Natural killer cell (primary cell): ENCODE measurements around the gene CFAP61. TPM values are rescaled to one million over a fixed set of nuclear protein-coding genes. Genes with fewer than 3 reads are reported as not detected.

Experiments
- ATAC-seq, 3 donors: fragments of 150-1000 bp in 2 of 3; fragments of 200-7000 bp in 1 of 3; cut with Tn5 transposase; 1 replicate in 1 of 3; 2 replicates in 2 of 3; pipeline ENCODE4 v1.10.0; 2021; ENCODE audit warnings: mild to moderate bottlenecking in 2 of 3, moderate library complexity in 2 of 3
- DNase-seq, 2 donors: peaks; one replicate each; pipeline versions ENCODE4 v3.0.0 to v3.0.0-alpha.2; 2013 to 2021; ENCODE audit warnings: mixed read lengths in 1 of 2
- H3K27ac ChIP-seq: one replicate; pipeline ENCODE4 v1.5.1; 2013; ENCODE audit warnings: mild to moderate bottlenecking, low read length
- H3K27me3 ChIP-seq: one replicate; pipeline ENCODE4 v1.6.1; 2013; ENCODE audit warnings: low read length; ENCODE audit not compliant: control insufficient read depth, insufficient read depth
- H3K36me3 ChIP-seq: one replicate; pipeline ENCODE4 v1.6.1; 2013; ENCODE audit warnings: low read length; ENCODE audit not compliant: control insufficient read depth, insufficient read depth
- H3K4me1 ChIP-seq: one replicate; pipeline ENCODE4 v1.6.1; 2013; ENCODE audit warnings: low read length; ENCODE audit not compliant: control insufficient read depth, insufficient read depth
- H3K4me3 ChIP-seq: one replicate; pipeline ENCODE4 v1.5.1; 2013; ENCODE audit warnings: low read length
- H3K9me3 ChIP-seq: one replicate; pipeline ENCODE4 v1.6.1; 2013; ENCODE audit warnings: low read length; ENCODE audit not compliant: control insufficient read depth, insufficient read depth
- H3K27ac Mint-ChIP-seq, 2 donors: one replicate each; pipeline ENCODE4 v1.8.0; 2022; ENCODE audit warnings: mild to moderate bottlenecking in 2 of 2, mixed read lengths in 2 of 2, moderate library complexity in 1 of 2
- H3K27me3 Mint-ChIP-seq, 2 donors: one replicate each; pipeline ENCODE4 v1.8.0; 2022; ENCODE audit warnings: low read depth in 2 of 2, mixed read lengths in 2 of 2
- H3K36me3 Mint-ChIP-seq: one replicate; pipeline ENCODE4 v1.8.0; 2022; ENCODE audit warnings: mixed read lengths
- H3K4me1 Mint-ChIP-seq, 2 donors: one replicate each; pipeline ENCODE4 v1.8.0; 2022; ENCODE audit warnings: mixed read lengths in 2 of 2
- H3K4me3 Mint-ChIP-seq: one replicate; pipeline ENCODE4 v1.8.0; 2022; ENCODE audit warnings: mild to moderate bottlenecking, moderate library complexity, mixed read lengths
- H3K9me3 Mint-ChIP-seq, 2 donors: one replicate each; pipeline ENCODE4 v1.8.0; 2022; ENCODE audit warnings: mixed read lengths in 2 of 2
- WGBS: methylation state at CpG from one replicate; pipeline ENCODE4 v1.1.7; 2013; ENCODE audit warnings: missing lambda C conversion rate; ENCODE audit not compliant: insufficient coverage; 5-methylcytosine and 5-hydroxymethylcytosine counted together
- intact Hi-C: fragments of 100-400 bp; cut with micrococcal nuclease; formaldehyde crosslinking; loops from one replicate; pipeline ENCODE4 v1.14.2; 2022
- total RNA-seq, 4 donors: library from RNA; stranded (reverse); fragments of 120-200 nt in 1 of 4; gene quantifications; one replicate each; pipeline versions ENCODE4 v1.2.3 to v1.2.4, GENCODE V29; 2013 to 2022
- TF ChIP-seq, protein P1 (sequence below): fragments of 200-600 bp; IDR thresholded peaks from one replicate; pipeline ENCODE4 v1.8.0; 2022; ENCODE audit warnings: antibody characterized with exemption

Gene CFAP61
- total RNA-seq, 3 donors from 2014 or later (not counting 1 experiment from before 2014, with no cell fraction given): 1.0 to 2.1 (median 1.3) TPM

DNA sequence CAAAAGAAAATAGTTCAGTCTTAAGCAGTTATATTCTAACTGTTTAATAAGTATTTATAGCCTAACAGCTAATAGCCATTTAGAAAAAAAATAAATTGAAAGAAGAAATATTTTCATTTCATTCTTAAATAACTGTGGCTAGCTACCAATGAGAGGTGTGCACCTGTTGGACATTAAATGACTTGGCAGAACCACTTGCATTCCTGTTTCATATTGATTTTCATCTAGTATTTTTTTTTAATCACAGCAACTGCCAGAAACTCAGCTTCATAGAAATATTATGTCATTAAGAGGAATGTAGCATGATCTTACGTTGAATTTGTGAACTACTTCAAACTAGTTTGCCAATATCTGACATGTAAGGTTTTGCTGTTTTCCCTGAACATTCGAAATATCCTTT lies 25.0 kb upstream of the CFAP61 start:
- TF ChIP-seq, protein P1, sequence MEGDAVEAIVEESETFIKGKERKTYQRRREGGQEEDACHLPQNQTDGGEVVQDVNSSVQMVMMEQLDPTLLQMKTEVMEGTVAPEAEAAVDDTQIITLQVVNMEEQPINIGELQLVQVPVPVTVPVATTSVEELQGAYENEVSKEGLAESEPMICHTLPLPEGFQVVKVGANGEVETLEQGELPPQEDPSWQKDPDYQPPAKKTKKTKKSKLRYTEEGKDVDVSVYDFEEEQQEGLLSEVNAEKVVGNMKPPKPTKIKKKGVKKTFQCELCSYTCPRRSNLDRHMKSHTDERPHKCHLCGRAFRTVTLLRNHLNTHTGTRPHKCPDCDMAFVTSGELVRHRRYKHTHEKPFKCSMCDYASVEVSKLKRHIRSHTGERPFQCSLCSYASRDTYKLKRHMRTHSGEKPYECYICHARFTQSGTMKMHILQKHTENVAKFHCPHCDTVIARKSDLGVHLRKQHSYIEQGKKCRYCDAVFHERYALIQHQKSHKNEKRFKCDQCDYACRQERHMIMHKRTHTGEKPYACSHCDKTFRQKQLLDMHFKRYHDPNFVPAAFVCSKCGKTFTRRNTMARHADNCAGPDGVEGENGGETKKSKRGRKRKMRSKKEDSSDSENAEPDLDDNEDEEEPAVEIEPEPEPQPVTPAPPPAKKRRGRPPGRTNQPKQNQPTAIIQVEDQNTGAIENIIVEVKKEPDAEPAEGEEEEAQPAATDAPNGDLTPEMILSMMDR: no peak
- peaks cover 38% of the 10 kb centered on the region for H3K36me3 ChIP-seq
- no peak overlapping the region for H3K27ac ChIP-seq
- 80% methylated on average over 2 of the region's 2 CpGs for WGBS
- Mint-ChIP-seq H3K4me1 (peaks cover 6 to 10% of the 10 kb centered on the region in 2 donors), H3K27me3 (no peaks in the 10 kb centered on the region), H3K36me3 (peaks cover 8% of the 10 kb centered on the region), H3K27ac (no peak overlapping the region), H3K9me3 (no peaks in the 10 kb centered on the region), H3K4me3 (no peak overlapping the region)
- H3K4me3 ChIP-seq: no peak overlapping the region
- no peaks in the 10 kb centered on the region for H3K9me3 ChIP-seq
- H3K27me3 ChIP-seq: no peaks in the 10 kb centered on the region
- no peaks in the 10 kb centered on the region for H3K4me1 ChIP-seq
- intact Hi-C loops: no loop called here
- ATAC-seq (no peak), DNase-seq (no peak)

DNA sequence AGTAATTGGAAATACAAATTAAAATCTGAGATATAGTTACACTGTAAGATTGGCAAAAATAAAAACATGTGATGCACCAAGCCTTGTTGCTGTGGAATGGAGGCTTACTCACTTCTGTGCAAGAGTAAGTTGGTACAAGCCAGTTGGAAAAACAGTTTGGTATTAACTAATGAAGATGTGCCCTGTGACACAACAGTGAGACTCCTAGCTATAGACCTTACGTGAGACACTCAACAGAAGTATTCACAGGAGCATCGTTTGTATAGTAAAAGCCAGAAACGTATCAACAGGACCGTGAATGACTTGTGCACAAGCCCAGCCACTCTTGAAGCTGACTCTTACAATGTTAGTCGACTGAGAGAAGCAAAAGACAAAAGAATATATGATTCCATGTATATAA lies 20.5 kb upstream of the CFAP61 start:
- TF ChIP-seq, protein P1: no peak
- H3K27ac Mint-ChIP-seq: peak overlapping the region; percentile 16 to 58

DNA sequence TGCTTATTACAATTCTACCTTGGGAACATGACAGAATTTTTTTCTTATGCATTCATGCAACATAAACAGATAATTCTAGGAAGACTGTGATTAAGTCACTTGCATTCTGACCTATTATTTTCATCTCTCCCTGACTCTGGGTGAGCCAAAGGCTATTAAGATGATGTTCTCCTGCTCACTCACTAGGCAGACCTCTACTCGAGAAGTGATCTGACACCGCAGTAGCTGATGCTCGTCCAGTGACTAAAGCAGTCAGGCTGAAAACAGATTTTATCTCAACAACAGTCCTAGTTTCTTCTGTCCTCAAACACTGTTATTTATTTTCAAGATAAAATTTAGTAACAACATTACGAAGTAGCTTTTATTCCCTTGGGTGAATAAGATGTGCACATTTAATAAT lies 17.8 kb upstream of the CFAP61 start:
- no peaks in the 10 kb centered on the region for H3K9me3 Mint-ChIP-seq
- TF ChIP-seq, protein P1: no peak
- no peaks in the 10 kb centered on the region for H3K9me3 ChIP-seq
- H3K27ac Mint-ChIP-seq: no peak overlapping the region
- WGBS: 96% methylated on average over 3 of the region's 4 CpGs
- peaks cover 88% of the 10 kb centered on the region for H3K36me3 ChIP-seq
- intact Hi-C loops: no loop called here
- no peak overlapping the region for H3K27ac ChIP-seq
- peaks cover 46% of the 10 kb centered on the region for H3K36me3 Mint-ChIP-seq
- no peaks in the 10 kb centered on the region for H3K27me3 ChIP-seq
- H3K4me3 ChIP-seq: no peak overlapping the region
- no peak for DNase-seq
- no peak for ATAC-seq
- H3K4me3 Mint-ChIP-seq: no peak overlapping the region
- no peaks in the 10 kb centered on the region for H3K4me1 Mint-ChIP-seq
- no peaks in the 10 kb centered on the region for H3K4me1 ChIP-seq
- H3K27me3 Mint-ChIP-seq: no peaks in the 10 kb centered on the region

More for the DNA sequence above, 20.5 kb upstream of the CFAP61 start:
- Histone ChIP-seq H3K4me3 (no peak overlapping the region), H3K9me3 (no peaks in the 10 kb centered on the region), H3K27ac (no peak overlapping the region), H3K27me3 (no peaks in the 10 kb centered on the region), H3K36me3 (peaks cover 69% of the 10 kb centered on the region), H3K4me1 (no peaks in the 10 kb centered on the region)
- Mint-ChIP-seq H3K27me3 (no peaks in the 10 kb centered on the region), H3K36me3 (peaks cover 28% of the 10 kb centered on the region), H3K9me3 (no peaks in the 10 kb centered on the region), H3K4me1 (no peaks in the 10 kb centered on the region), H3K4me3 (no peak overlapping the region)
- no peak for ATAC-seq
- intact Hi-C loops: no loop called here
- WGBS: 97% methylated on average over 5 of the region's 5 CpGs
- DNase-seq: no peak

DNA sequence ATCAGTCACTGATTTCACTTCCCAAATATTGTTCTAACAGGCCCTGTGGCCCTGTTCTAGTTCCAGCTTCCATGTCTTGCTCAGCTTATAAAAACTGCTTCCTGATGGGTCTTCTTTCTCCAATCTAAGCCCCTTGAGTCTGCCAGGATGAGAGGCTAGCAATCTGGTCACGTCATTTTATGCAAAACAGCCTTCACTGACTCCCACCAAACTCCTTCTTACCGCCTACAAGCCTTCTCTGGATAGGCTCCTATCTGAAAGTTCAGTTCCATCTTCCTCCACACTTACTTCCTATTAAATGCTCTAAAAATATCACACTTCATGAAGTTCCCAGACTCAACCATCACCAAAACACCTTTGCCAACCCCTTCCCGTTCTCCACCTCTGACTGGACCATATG lies 15.6 kb upstream of the CFAP61 start:
- intact Hi-C loops: no loop called here
- Histone ChIP-seq H3K36me3 (peaks cover 93% of the 10 kb centered on the region), H3K9me3 (no peaks in the 10 kb centered on the region), H3K27ac (no peak overlapping the region), H3K27me3 (no peaks in the 10 kb centered on the region), H3K4me3 (no peak overlapping the region), H3K4me1 (no peaks in the 10 kb centered on the region)
- H3K9me3 Mint-ChIP-seq: no peaks in the 10 kb centered on the region
- H3K36me3 Mint-ChIP-seq: peaks cover 46% of the 10 kb centered on the region
- H3K27ac Mint-ChIP-seq: no peak overlapping the region
- H3K4me3 Mint-ChIP-seq: no peak overlapping the region
- ATAC-seq: no peak
- TF ChIP-seq, protein P1: no peak
- no peaks in the 10 kb centered on the region for H3K4me1 Mint-ChIP-seq
- no peaks in the 10 kb centered on the region for H3K27me3 Mint-ChIP-seq
- DNase-seq: no peak
- WGBS: 94% methylated on average over 3 of the region's 3 CpGs
